ENCODE results near the gene LRGUK.
"Not testable (repeated sequence)": the region's sequence is repeated elsewhere in the genome, so short reads cannot be mapped to it uniquely, and the experiment has no call there.

LRGUK gene

GRCh38 chr7:134246347-134246746 is 119.2 kb downstream of the LRGUK start:
- DNase-seq (ENCODE audit: low read depth), result no peak

GRCh38 chr7:134246761-134247160 is 119.6 kb downstream of the LRGUK start:
- no peak for DNase-seq (ENCODE audit: low read depth)

GRCh38 chr7:134248196-134248595 is 121.1 kb downstream of the LRGUK start:
- no peak for DNase-seq (ENCODE audit: low read depth)

GRCh38 chr7:134254311-134254710 is 127.2 kb downstream of the LRGUK start:
- DNase-seq (ENCODE audit: low read depth), result no peak

GRCh38 chr7:134255814-134256213 is 128.7 kb downstream of the LRGUK start:
- no peak for DNase-seq (ENCODE audit: low read depth)

DNA sequence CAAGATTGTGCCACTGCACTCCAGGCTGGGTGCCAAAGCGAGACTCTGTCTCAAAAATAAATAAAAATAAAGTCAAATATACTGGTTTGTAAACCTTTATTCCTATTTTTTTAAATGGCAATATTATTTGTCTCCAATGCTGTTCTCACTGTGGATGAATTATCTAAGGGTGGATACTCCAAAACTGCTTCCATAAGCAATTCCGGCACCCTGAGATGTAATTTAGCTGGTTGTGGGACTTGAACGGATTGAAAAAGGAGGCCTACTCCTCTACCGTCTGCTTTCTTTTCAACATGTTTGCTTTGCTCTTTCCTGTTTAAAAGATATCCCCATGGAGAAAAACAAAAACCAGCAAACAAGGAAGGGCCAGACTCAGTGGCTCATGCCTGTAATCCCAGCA is 135.2 kb downstream of the LRGUK start:
- DNase-seq (ENCODE audit: low read depth), result no peak

DNA sequence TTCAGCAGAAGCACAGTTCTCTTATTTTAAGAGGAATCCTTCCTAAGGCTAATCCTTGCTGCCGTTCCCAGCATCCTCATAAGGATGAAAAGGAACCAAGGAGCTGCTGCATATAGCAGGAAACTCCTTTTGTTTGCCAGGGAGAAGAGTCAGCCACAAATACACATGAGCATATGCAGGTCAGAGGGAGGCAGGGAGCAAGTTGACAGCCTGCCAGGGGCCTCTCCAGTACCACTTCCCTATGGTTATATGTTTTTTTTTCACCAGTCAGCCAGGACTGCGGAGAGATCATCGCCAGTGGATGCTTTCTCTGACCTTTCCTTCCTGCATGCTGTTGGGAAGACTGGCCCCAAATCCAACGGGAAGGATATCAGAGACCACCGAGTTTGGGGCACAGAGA is 149.8 kb downstream of the LRGUK start:
- no peak for DNase-seq (ENCODE audit: low read depth)

DNA sequence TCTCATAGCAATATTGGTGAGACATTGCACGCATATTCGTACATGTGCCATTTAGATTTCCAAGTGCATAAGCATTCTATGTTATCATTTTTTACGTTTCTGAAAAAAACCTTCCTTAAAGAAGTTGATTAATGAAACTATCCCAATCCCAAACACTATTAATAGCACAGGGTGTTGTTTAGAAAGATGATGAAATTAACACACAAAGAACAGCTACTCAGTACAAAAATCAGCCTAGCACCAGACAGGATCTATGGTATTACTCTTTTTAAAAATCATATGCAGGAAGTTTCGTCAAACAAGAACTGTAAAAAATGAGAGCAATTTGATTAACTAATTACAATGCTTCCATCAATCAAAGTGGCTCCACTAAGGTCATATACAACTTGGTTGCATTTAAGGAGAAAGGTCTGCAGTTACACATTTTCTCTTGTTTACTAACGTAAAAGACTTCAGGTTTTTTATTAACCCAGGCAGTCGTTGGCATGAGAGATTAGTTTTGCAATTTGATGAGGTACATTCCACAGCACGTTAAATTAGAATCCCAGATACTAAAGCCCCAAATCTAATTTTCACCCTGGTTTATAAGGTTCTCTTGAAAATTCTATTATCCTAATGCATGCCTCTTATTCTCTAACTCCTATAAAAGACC is 151.5 kb downstream of the LRGUK start:
- DNase-seq (ENCODE audit: low read depth), result no peak

DNA sequence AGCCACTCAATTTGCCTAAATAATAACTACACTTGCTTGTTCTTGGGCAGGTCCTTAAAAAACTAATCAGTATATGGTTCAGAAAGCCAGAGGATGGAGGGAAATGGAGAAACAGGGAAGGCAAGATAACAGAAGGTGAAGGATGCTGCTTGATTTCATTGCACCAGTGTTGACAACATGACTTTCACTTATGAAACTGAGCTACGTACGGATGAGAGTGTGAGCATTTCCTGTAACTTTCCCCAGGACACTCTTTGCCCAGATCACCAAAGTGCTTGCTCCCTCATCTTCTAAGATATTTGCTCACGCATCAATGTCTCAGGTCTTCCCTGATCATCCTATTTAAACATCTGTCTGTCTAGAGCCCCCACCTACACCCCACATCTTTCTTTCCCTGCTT is 152.2 kb downstream of the LRGUK start:
- no peak for DNase-seq (ENCODE audit: low read depth)

DNA sequence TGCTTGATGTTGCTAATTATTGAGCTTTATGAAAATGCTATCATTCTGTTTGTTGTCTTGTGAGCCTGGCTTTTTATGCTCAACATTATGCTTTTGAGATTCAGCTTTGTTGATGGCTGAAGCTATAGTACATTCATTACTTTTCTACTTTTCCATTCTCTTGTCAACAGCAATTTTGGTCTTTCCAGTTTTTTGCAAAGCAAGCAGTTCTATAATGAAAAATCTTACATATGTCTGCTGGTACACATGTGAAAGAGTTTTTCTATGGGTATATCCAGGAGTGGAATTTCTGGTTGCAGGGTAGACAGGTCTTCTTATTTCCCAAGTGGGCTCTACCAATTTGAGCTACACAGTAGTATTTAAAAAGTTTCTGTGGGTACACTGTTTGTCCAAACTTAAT is 152.8 kb downstream of the LRGUK start:
- no peak for DNase-seq (ENCODE audit: low read depth)

DNA sequence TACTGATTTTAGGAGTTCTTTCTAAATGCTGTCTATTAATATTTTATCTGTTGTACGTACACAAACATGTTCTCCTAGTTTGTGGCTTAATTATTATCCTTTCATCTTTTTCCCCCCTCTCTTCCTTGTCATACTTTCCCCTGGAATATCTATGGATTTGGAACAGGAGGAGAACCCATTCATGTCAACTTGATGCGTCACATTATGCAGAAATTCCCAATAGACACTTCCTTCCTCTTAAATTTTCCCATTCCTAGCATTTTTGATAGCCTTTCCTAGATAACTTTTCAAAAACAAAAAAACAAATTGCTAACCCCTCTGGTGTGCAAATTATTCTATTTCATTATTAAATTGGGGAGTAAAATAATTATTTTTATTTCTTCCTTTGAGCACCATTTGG is 153.4 kb downstream of the LRGUK start:
- DNase-seq (ENCODE audit: low read depth), result no peak

DNA sequence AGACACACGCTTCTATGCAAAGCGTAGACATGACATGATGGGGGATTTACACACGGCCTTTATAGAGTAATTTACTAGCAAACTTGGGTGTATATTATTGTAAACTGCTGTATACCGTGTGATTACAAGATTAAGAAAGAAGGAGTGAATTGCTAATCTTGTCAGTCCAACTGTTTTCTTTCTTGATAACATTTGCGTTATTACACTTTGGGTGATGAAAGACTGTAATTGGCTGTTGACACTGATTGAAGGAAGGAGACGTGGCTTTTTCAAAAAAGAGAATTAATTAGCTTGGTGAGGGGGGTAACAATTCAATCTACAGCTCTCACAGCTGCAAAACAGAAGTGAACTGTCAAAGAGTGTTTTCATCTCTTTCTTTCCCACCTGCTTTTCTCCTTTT is 156.9 kb downstream of the LRGUK start:
- DNase-seq (ENCODE audit: low read depth), result no peak

DNA sequence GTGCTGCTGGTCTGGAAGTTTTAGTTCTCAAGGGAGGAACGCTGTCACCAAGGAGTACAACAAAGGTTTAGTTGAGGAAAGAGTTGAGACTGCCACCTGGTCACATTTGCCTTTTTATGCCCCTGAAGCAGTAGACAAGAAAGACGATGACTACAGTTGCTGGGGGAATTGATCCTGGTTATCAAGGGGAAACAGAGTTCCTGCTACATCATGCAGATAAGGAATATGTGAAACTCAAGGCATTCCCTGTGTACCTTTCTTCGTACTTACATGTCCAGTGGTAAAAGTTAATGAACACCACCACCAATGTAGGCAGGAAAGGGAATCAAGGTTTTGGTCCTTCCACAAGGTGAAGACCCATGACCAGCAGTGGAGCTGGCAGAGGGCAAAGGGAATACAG is 157.8 kb downstream of the LRGUK start:
- DNase-seq (ENCODE audit: low read depth), result no peak

GRCh38 chr7:134287916-134288659 is 160.9 kb downstream of the LRGUK start:
- no peak for DNase-seq (ENCODE audit: low read depth)

GRCh38 chr7:134289423-134289822 is 162.3 kb downstream of the LRGUK start:
- no peak for DNase-seq (ENCODE audit: low read depth)

GRCh38 chr7:134289841-134290240 is 162.7 kb downstream of the LRGUK start:
- no peak for DNase-seq (ENCODE audit: low read depth)

GRCh38 chr7:134290286-134290685 is 163.1 kb downstream of the LRGUK start:
- no peak for DNase-seq (ENCODE audit: low read depth)

- DNase-seq (ENCODE audit: low read depth), result no peak
These were observed 166.0 kb downstream of the LRGUK start for GRCh38 chr7:134293002-134293740.

- DNase-seq (ENCODE audit: low read depth), result not testable (repeated sequence)
These were observed 168.8 kb downstream of the LRGUK start for GRCh38 chr7:134295982-134296381.

DNA sequence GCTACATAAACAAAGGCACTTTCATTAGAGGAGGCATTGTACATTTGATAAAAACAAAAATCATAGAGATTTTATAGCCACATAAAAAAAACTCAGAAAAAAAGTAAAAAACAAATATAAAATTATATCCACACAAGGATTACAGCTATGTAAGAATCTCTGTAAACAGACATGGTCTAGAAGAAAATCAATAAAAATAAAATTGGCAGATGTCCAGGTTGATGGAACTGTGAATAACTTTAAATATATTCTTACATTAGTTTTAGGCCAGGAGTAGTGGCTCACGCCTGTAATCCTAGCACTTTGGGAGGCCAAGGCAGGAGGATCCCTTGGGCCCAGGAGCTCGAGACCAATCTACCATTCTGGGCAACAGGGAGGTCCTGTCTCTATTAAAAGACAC is 170.3 kb downstream of the LRGUK start:
- DNase-seq (ENCODE audit: low read depth), result no peak

DNA sequence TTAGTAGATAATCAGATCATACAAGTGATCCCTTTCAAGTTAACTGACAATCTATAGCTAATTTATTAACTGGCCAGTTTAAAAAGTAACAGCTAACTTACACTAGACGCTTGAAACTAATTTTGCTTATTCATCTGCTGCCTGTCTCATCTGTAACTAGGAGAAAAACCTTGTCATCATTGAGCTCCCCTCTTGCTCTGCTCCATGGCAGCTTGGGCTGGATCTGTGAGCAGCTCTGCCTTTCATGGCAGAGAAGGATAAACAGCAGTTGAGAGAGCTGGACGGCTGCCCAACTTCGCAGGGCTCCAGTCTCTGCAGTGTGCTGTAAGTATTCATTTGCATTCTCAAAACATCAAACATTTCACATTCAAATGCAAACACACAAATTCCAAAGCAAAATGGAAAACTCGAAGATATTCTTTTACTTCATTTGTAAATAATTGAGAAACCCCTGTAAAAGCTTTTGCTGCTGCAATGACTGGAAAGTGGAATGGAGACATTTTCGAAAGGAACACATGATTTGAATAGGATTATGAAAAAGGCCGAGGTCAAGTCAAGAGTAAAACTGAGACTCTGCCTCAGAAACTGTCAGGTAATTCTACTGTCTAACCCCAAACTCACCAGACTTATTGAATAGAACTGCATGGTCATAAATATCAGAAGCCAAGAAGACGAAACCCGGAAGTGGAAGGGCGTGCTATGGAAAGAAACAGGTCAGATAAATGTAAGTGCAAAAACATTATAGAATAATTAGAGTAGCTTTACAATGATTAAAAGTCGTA is 172.0 kb downstream of the LRGUK start:
- DNase-seq (ENCODE audit: low read depth), result no peak

DNA sequence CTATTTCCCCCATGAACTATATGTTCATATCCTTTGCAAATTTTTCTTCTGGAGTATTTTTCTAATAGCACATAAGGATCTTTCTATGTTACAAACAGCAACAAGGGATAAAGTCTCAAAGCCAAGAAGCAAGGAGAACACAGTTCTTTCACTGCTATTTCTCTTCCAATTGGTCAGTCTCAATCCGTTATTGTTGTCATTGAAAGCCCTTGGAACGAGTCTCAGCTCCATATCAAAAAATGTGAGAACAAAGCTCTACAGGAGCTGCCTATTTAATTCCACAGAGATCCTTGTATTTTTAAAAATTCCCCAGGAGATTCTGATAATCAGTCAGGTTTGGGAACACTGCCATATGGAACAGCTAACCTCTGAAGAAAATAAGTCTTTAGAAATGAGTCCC is 173.8 kb downstream of the LRGUK start:
- no peak for DNase-seq (ENCODE audit: low read depth)

Data from T follicular helper cell (primary cell).